IMR-90 (cell line): Measurements from ENCODE around the gene FFAR1. TPM values are rescaled to one million over a fixed set of nuclear protein-coding genes. Genes with fewer than 3 reads are reported as not detected.

Source experiments
- ATAC-seq: fragments of 200-7000 bp; cut with Tn5 transposase; 2 replicates; pipeline ENCODE4 v1.9.1; 2020; ENCODE audit warnings: low read depth, mild to moderate bottlenecking, moderate library complexity
- BruUV-seq: library from RNA; stranded (reverse); fragments of 400-500 nt; replicated peaks from 2 replicates; lab custom pipeline; 2021; lab: Mats Ljungman, UMichigan
- CTCF ChIA-PET: fragments of 300-600 bp; formaldehyde crosslinking; extraction: SDS; loops from one replicate; lab custom pipeline; 2021; ENCODE audit warnings: antibody characterized with exemption; lab: Yijun Ruan, JAX
- POLR2A ChIA-PET: fragments of 300-600 bp; sonication (Branson Sonifier 250); formaldehyde crosslinking; loops from one replicate; lab custom pipeline; 2022; ENCODE audit warnings: antibody characterized with exemption; ENCODE audit not compliant: unreplicated experiment; lab: Charles Lee
- DNase-seq: peaks from one replicate; pipeline ENCODE4 v3.0.0; 2013
- H2AFZ ChIP-seq: replicated peaks from 2 replicates; pipeline ENCODE3; 2013; ENCODE audit warnings: low read length, mild to moderate bottlenecking; ENCODE audit not compliant: poor library complexity
- H2AK5ac ChIP-seq: 2 replicates; pipeline ENCODE4 v1.6.1; 2013; ENCODE audit warnings: low read depth, low read length, inconsistent platforms
- H2AK9ac ChIP-seq: replicated peaks from 2 replicates; pipeline ENCODE3; 2013; ENCODE audit warnings: mild to moderate bottlenecking, low read depth, low read length, moderate library complexity; ENCODE audit not compliant: poor library complexity
- H2BK120ac ChIP-seq: 2 replicates; pipeline ENCODE4 v1.6.1; 2013; ENCODE audit warnings: low read depth, low read length, inconsistent platforms
- H2BK15ac ChIP-seq: 3 replicates; pipeline ENCODE4 v1.6.1; 2013; ENCODE audit warnings: low read depth, low read length, inconsistent platforms
- H2BK20ac ChIP-seq: 2 replicates; pipeline ENCODE4 v1.6.1; 2013; ENCODE audit warnings: low read depth, mild to moderate bottlenecking, inconsistent platforms, low read length, moderate library complexity
- H2BK5ac ChIP-seq: 2 replicates; pipeline ENCODE4 v1.6.1; 2013; ENCODE audit warnings: mild to moderate bottlenecking, low read depth, low read length, inconsistent platforms; ENCODE audit not compliant: poor library complexity, severe bottlenecking
- H3K14ac ChIP-seq: replicated peaks from 2 replicates; pipeline ENCODE4 v1.6.1; 2013; ENCODE audit warnings: low read depth, low read length, inconsistent platforms
- H3K18ac ChIP-seq: 2 replicates; pipeline ENCODE4 v1.6.1; 2013; ENCODE audit warnings: low read depth, low read length, control low read depth
- H3K23ac ChIP-seq: 2 replicates; pipeline ENCODE4 v1.6.1; 2013; ENCODE audit warnings: low read depth, low read length, inconsistent platforms
- H3K27ac ChIP-seq: 2 replicates; pipeline ENCODE4 v1.5.1; 2013; ENCODE audit warnings: mild to moderate bottlenecking, control low read depth, low read length; ENCODE audit not compliant: insufficient read depth
- H3K27me3 ChIP-seq: 2 replicates; pipeline ENCODE4 v1.6.1; 2013; ENCODE audit warnings: low read length; ENCODE audit not compliant: control insufficient read depth, insufficient read depth
- H3K36me3 ChIP-seq: 2 replicates; pipeline ENCODE4 v1.6.1; 2013; ENCODE audit warnings: low read length, mixed read lengths; ENCODE audit not compliant: control insufficient read depth, insufficient read depth
- H3K4ac ChIP-seq: 2 replicates; pipeline ENCODE4 v1.6.1; 2013; ENCODE audit warnings: low read depth, low read length, inconsistent platforms
- H3K4me1 ChIP-seq: 2 replicates; pipeline ENCODE4 v1.6.1; 2013; ENCODE audit warnings: low read length, mixed read lengths; ENCODE audit not compliant: control insufficient read depth, insufficient read depth
- H3K4me2 ChIP-seq: 2 replicates; pipeline ENCODE4 v1.6.1; 2013; ENCODE audit warnings: low read depth, mild to moderate bottlenecking, control low read depth, low read length, moderate library complexity
- H3K4me3 ChIP-seq: 2 replicates; pipeline ENCODE4 v1.5.1; 2013; ENCODE audit warnings: low read depth, mild to moderate bottlenecking, control low read depth, low read length, moderate library complexity; ENCODE audit not compliant: insufficient read depth
- H3K56ac ChIP-seq: 2 replicates; pipeline ENCODE4 v1.6.1; 2013; ENCODE audit warnings: low read length, inconsistent platforms; ENCODE audit not compliant: insufficient read depth; ENCODE audit errors: extremely low read depth
- H3K79me1 ChIP-seq, 2 experiments: 2 replicates each; pipeline ENCODE4 v1.6.1; 2013; ENCODE audit warnings: low read length in 2 of 2, inconsistent platforms in 1 of 2, low read depth in 1 of 2
- H3K9ac ChIP-seq: 2 replicates; pipeline ENCODE4 v1.6.1; 2013; ENCODE audit warnings: low read depth, low read length, control low read depth
- H3K9me1 ChIP-seq: 2 replicates; pipeline ENCODE4 v1.6.1; 2013; ENCODE audit warnings: low read length, inconsistent platforms; ENCODE audit not compliant: insufficient read depth
- H3K9me3 ChIP-seq: 2 replicates; pipeline ENCODE4 v1.6.1; 2013; ENCODE audit warnings: low read length; ENCODE audit not compliant: control insufficient read depth, insufficient read depth
- H4K20me1 ChIP-seq: 2 replicates; pipeline ENCODE4 v1.6.1; 2013; ENCODE audit warnings: low read length, inconsistent platforms; ENCODE audit not compliant: insufficient read depth
- H4K5ac ChIP-seq: 2 replicates; pipeline ENCODE4 v1.6.1; 2013; ENCODE audit warnings: mild to moderate bottlenecking, low read depth, low read length, control low read depth
- H4K8ac ChIP-seq, 2 experiments: 2 replicates each; pipeline ENCODE4 v1.6.1; 2013; ENCODE audit warnings: low read depth in 2 of 2, low read length in 2 of 2, control low read depth in 1 of 2, inconsistent platforms in 1 of 2
- H4K91ac ChIP-seq: 2 replicates; pipeline ENCODE4 v1.6.1; 2013; ENCODE audit warnings: low read depth, low read length, inconsistent platforms; ENCODE audit not compliant: insufficient read depth
- BHLHE40 ChIP-seq: fragments of 150-350 bp; IDR thresholded peaks from 2 replicates; pipeline ENCODE4 v1.6.1; 2016; ENCODE audit warnings: mild to moderate bottlenecking, low read depth, low read length
- CEBPB ChIP-seq: IDR thresholded peaks from 2 replicates; pipeline ENCODE4 v1.6.1; 2012; ENCODE audit warnings: low read depth, low read length, improper control_type of control experiment
- CTCF ChIP-seq: conservative IDR thresholded peaks from 2 replicates; pipeline ENCODE4 v1.5.1; 2012; ENCODE audit warnings: mild to moderate bottlenecking, low read depth, low read length, improper control_type of control experiment
- FOS ChIP-seq: fragments of 150-350 bp; IDR thresholded peaks from 2 replicates; pipeline ENCODE4 v1.6.1; 2016; ENCODE audit warnings: low read depth, low read length
- MAFK ChIP-seq: IDR thresholded peaks from 2 replicates; pipeline ENCODE4 v1.6.1; 2012; ENCODE audit warnings: low read depth, low read length, improper control_type of control experiment
- MAZ ChIP-seq: IDR thresholded peaks from 2 replicates; pipeline ENCODE4 v1.6.1; 2012; ENCODE audit warnings: low read depth, mild to moderate bottlenecking, low read length, improper control_type of control experiment, moderate library complexity, borderline replicate concordance
- MXI1 ChIP-seq: IDR thresholded peaks from 2 replicates; pipeline ENCODE4 v1.6.1; 2012; ENCODE audit warnings: low read depth, mild to moderate bottlenecking, low read length, moderate library complexity, borderline replicate concordance
- NFE2L2 ChIP-seq: fragments of 150-350 bp; IDR thresholded peaks from 2 replicates; pipeline ENCODE4 v1.6.1; 2016; ENCODE audit warnings: low read depth, mild to moderate bottlenecking, low read length
- POLR2A ChIP-seq: IDR thresholded peaks from 2 replicates; pipeline ENCODE4 v1.6.1; 2012; ENCODE audit warnings: mild to moderate bottlenecking, low read depth, low read length
- RAD21 ChIP-seq: IDR thresholded peaks from 2 replicates; pipeline ENCODE4 v1.6.1; 2012; ENCODE audit warnings: low read length, improper control_type of control experiment
- RCOR1 ChIP-seq: IDR thresholded peaks from 2 replicates; pipeline ENCODE4 v1.6.1; 2012; ENCODE audit warnings: mild to moderate bottlenecking, low read length, improper control_type of control experiment; ENCODE audit not compliant: insufficient replicate concordance
- RFX5 ChIP-seq: IDR thresholded peaks from 2 replicates; pipeline ENCODE4 v1.8.0; 2012; ENCODE audit warnings: low read depth, mild to moderate bottlenecking, low read length, moderate library complexity
- SMC3 ChIP-seq: fragments of 150-350 bp; IDR thresholded peaks from 2 replicates; pipeline ENCODE4 v1.6.1; 2016; ENCODE audit warnings: low read depth, mild to moderate bottlenecking, antibody characterized with exemption, low read length, moderate library complexity
- WGBS, 2 experiments: methylation state at CpG; one replicate each; pipeline versions ENCODE4 v1.1.5 to v1.1.7; 2013; ENCODE audit warnings: missing lambda C conversion rate in 2 of 2; ENCODE audit not compliant: insufficient read length in 1 of 2; ENCODE audit errors: extremely low coverage in 2 of 2; 5-methylcytosine and 5-hydroxymethylcytosine counted together
- dilution Hi-C: fragments of 300-500 bp; cut with HindIII; formaldehyde crosslinking; loops from one replicate; pipeline ENCODE4 v1.14.3; 2018; ENCODE audit warnings: low sequenced_read_pairs; ENCODE audit not compliant: unreplicated experiment
- in situ Hi-C: fragments of 300-500 bp; cut with MboI; formaldehyde crosslinking; loops from 3 replicates; pipeline ENCODE4 v1.14.3; 2019; ENCODE audit warnings: low sequenced_read_pairs, inconsistent platforms, mixed read lengths
- intact Hi-C: fragments of 100-400 bp; cut with micrococcal nuclease; formaldehyde crosslinking; loops from 2 replicates; pipeline ENCODE4 v1.10.0; 2022
- polyA plus RNA-seq, 3 experiments: library from polyadenylated mRNA; depleted of rRNA; stranded (reverse); fragments of >200 nt; gene quantifications; 2 replicates each; pipeline ENCODE4 v1.2.3, GENCODE V29; 2012; ENCODE audit warnings: low replicate concordance in 1 of 3
- total RNA-seq: library from RNA; depleted of rRNA; stranded (reverse); fragments of >200 nt; gene quantifications from 2 replicates; pipeline ENCODE4 v1.2.3, GENCODE V29; 2012

FFAR1 gene
- total and polyA plus RNA-seq, 2 of the 4 experiments (the other 2 are of a cell fraction) = not detected

GRCh38 chr19:35307931-35308330, 39.8 kb upstream of the FFAR1 start (continued):
- TF ChIP-seq CTCF (no peak), NFE2L2 (no peak), CEBPB (no peak), FOS (no peak)

- H3K14ac ChIP-seq = no peak overlapping the region
- dilution Hi-C loops (no loop called here), intact Hi-C loops (no loop called here), in situ Hi-C loops (no loop called here)
- H3K9me3 ChIP-seq = no peaks in the 10 kb centered on the region
- H2AFZ ChIP-seq = no peak overlapping the region
- POLR2A ChIA-PET = no interaction called here
- no peak overlapping the region for H3K4ac ChIP-seq
- no peak overlapping the region for H2BK120ac ChIP-seq
- no peak overlapping the region for H2BK5ac ChIP-seq
- no peak overlapping the region for H3K4me3 ChIP-seq
- H3K4me1 ChIP-seq = no peaks in the 10 kb centered on the region
- H4K91ac ChIP-seq = no peak overlapping the region
- no peak overlapping the region for H2AK5ac ChIP-seq
- no peak overlapping the region for H3K18ac ChIP-seq
- H3K36me3 ChIP-seq = no peaks in the 10 kb centered on the region
- WGBS, 2 experiments = 40% methylated on average over 3 of the region's 7 CpGs; no CpG with 5 or more reads in 1 of the 2 experiments
- no TSS peak for BruUV-seq
- CTCF ChIA-PET = no interaction called here
- H4K8ac ChIP-seq = no peak overlapping the region
- H2AK9ac ChIP-seq = no peak overlapping the region
- no peak overlapping the region for H2BK15ac ChIP-seq
- no peaks in the 10 kb centered on the region for H4K20me1 ChIP-seq
- H3K9me1 ChIP-seq = no peaks in the 10 kb centered on the region
- H3K27me3 ChIP-seq = no peaks in the 10 kb centered on the region; the same call in 1 of the 2 replicates
- no peak overlapping the region for H3K9ac ChIP-seq
- H3K4me2 ChIP-seq = no peak overlapping the region
- H3K79me1 ChIP-seq = no peaks in the 10 kb centered on the region
- H3K23ac ChIP-seq = no peak overlapping the region
- H3K56ac ChIP-seq = no peak overlapping the region
- H4K5ac ChIP-seq = no peak overlapping the region
- no peak overlapping the region for H3K27ac ChIP-seq
- no peak for ATAC-seq
- no peak for DNase-seq
- no peak overlapping the region for H2BK20ac ChIP-seq
- TF ChIP-seq CEBPB (no peak), MXI1 (no peak), MAFK (no peak), MAZ (no peak), SMC3 (no peak), RFX5 (no peak), RAD21 (no peak), RCOR1 (no peak), NFE2L2 (no peak), BHLHE40 (no peak), POLR2A (no peak), CTCF (no peak), FOS (no peak)
These were observed 38.8 kb upstream of the FFAR1 start for GRCh38 chr19:35308910-35309309.
